Tibial artery (tissue), 4 donors: ENCODE data around the gene ELK1.
A peak's percentile ranks its signal among the peaks of the same experiment; 100 is the strongest.
"Not testable (repeated sequence)": the region's sequence is repeated elsewhere in the genome, so short reads cannot be mapped to it uniquely, and the experiment has no call there.

Source experiments
- DNase-seq, 2 donors: peaks; one replicate each; pipeline ENCODE4 v3.0.0-alpha.2; 2019
- H3K27ac ChIP-seq, 2 donors: fragments of 200-600 bp; sonication (generic) in 1 of 2; 1 replicate in 1 of 2; 2 replicates in 1 of 2; pipeline ENCODE4 v1.5.1; 2018 to 2019; ENCODE audit warnings: mild to moderate bottlenecking in 1 of 2
- H3K27me3 ChIP-seq, 2 donors: fragments of 200-600 bp; sonication (generic) in 1 of 2; one replicate each; pipeline versions ENCODE4 v1.5.1 to v1.6.0; 2016 to 2019
- H3K36me3 ChIP-seq, 3 donors: fragments of 200-600 bp; sonication (generic) in 2 of 3; one replicate each; pipeline ENCODE4 v1.5.1; 2016 to 2019; ENCODE audit warnings: mild to moderate bottlenecking in 2 of 3
- H3K4me1 ChIP-seq, 4 donors: fragments of 200-600 bp; sonication (generic) in 2 of 4; 1 replicate in 3 of 4; 2 replicates in 1 of 4; pipeline ENCODE4 v1.5.1; 2016 to 2019
- H3K4me3 ChIP-seq, 2 donors: fragments of 200-600 bp; sonication (generic) in 1 of 2; 1 replicate in 1 of 2; 2 replicates in 1 of 2; pipeline ENCODE4 v1.5.1; 2018 to 2019; ENCODE audit warnings: mild to moderate bottlenecking in 2 of 2
- H3K9me3 ChIP-seq, 3 donors: fragments of 200-600 bp; sonication (generic) in 1 of 3; one replicate each; pipeline ENCODE4 v1.5.1; 2016 to 2019
- CTCF ChIP-seq, 2 experiments: fragments of 200-600 bp in 1 of 2; fragments of 450-650 bp in 1 of 2; IDR thresholded peaks; one replicate each; pipeline ENCODE4 v1.5.1; 2017 to 2019; ENCODE audit warnings: antibody characterized with exemption in 2 of 2, mild to moderate bottlenecking in 1 of 2, moderate library complexity in 1 of 2
- intact Hi-C: fragments of 100-400 bp; cut with DNase I; formaldehyde crosslinking; loops from one replicate; pipeline ENCODE4 v1.15.0; 2023; ENCODE audit warnings: low total_unique reads

Gene ELK1

GRCh38 chrX:47683184-47683828, 32.9 kb upstream of the ELK1 start:
- H3K4me3 ChIP-seq: no peak overlapping the region
- no peaks in the 10 kb centered on the region for H3K27me3 ChIP-seq
- no peaks in the 10 kb centered on the region for H3K36me3 ChIP-seq
- no peaks in the 10 kb centered on the region for H3K9me3 ChIP-seq
- TF ChIP-seq CTCF (IDR thresholded peaks at IDR 0.05): no peak
- no peak overlapping the region for H3K27ac ChIP-seq
- no peaks in the 10 kb centered on the region for H3K4me1 ChIP-seq
- no peak for DNase-seq
- intact Hi-C loops: no loop called here

GRCh38 chrX:47675959-47676859, 25.8 kb upstream of the ELK1 start:
- DNase-seq, H3K9me3 ChIP-seq, H3K4me3 ChIP-seq, intact Hi-C loops, H3K4me1 ChIP-seq, H3K27ac ChIP-seq, H3K27me3 ChIP-seq, H3K36me3 ChIP-seq: not testable (repeated sequence)

- Histone ChIP-seq H3K27me3 (no peaks in the 10 kb centered on the region), H3K4me3 (no peak overlapping the region), H3K4me1 (no peaks in the 10 kb centered on the region), H3K9me3 (peaks cover 0 to 8% (median 0%) of the 10 kb centered on the region in 3 donors), H3K27ac (no peak overlapping the region), H3K36me3 (no peaks in the 10 kb centered on the region)
- intact Hi-C loops: no loop called here
- no peak for TF ChIP-seq CTCF (IDR thresholded peaks at IDR 0.05)
- no peak for DNase-seq
Observed at GRCh38 chrX:47674776-47675175, 24.4 kb upstream of the ELK1 start.

- H3K4me1 ChIP-seq, H3K4me3 ChIP-seq, H3K9me3 ChIP-seq, H3K27me3 ChIP-seq, H3K36me3 ChIP-seq, DNase-seq, intact Hi-C loops, H3K27ac ChIP-seq: not testable (repeated sequence)
Observed at GRCh38 chrX:47665797-47666196, 15.4 kb upstream of the ELK1 start.

- no peaks in the 10 kb centered on the region for H3K9me3 ChIP-seq
- no peaks in the 10 kb centered on the region for H3K4me1 ChIP-seq
- DNase-seq: no peak
- H3K27me3 ChIP-seq: no peaks in the 10 kb centered on the region
- no peak overlapping the region for H3K4me3 ChIP-seq
- intact Hi-C loops: no loop called here
- no peak for TF ChIP-seq CTCF (IDR thresholded peaks at IDR 0.05)
- H3K27ac ChIP-seq: no peak overlapping the region
- H3K36me3 ChIP-seq: no peaks in the 10 kb centered on the region
Observed at GRCh38 chrX:47664737-47665136, 14.4 kb upstream of the ELK1 start.

GRCh38 chrX:47662144-47662657, 11.8 kb upstream of the ELK1 start:
- Histone ChIP-seq H3K4me3 (no peak overlapping the region), H3K9me3 (no peaks in the 10 kb centered on the region), H3K27me3 (no peaks in the 10 kb centered on the region), H3K4me1 (peaks cover 0 to 10% (median 4%) of the 10 kb centered on the region in 4 donors), H3K27ac (no peak overlapping the region), H3K36me3 (peaks cover 0 to 5% (median 0%) of the 10 kb centered on the region in 3 donors)
- no peak for TF ChIP-seq CTCF (IDR thresholded peaks at IDR 0.05)
- DNase-seq: peak in 1 of 2 donors; percentile 24
- intact Hi-C loops: no loop called here
